HFFc6 (cell line): ENCODE data around the gene GNPTAB. TPM values are rescaled to one million over a fixed set of nuclear protein-coding genes. Genes with fewer than 3 reads are reported as not detected.

Experiments
- DNase-seq: peaks from one replicate; pipeline ENCODE4 v3.0.0-alpha.2; 2018
- H3K27ac Mint-ChIP-seq: 2 replicates; pipeline ENCODE4 v1.8.0; 2020; ENCODE audit warnings: mild to moderate bottlenecking, mixed read lengths
- H3K27me3 Mint-ChIP-seq: 2 replicates; pipeline ENCODE4 v1.8.0; 2021; ENCODE audit warnings: mild to moderate bottlenecking, moderate library complexity, mixed read lengths; ENCODE audit not compliant: insufficient read depth
- H3K36me3 Mint-ChIP-seq: 2 replicates; pipeline ENCODE4 v1.8.0; 2021; ENCODE audit warnings: low read depth, mixed read lengths
- H3K4me1 Mint-ChIP-seq: 2 replicates; pipeline ENCODE4 v1.8.0; 2020; ENCODE audit warnings: low read depth, mixed read lengths
- H3K4me3 Mint-ChIP-seq: 2 replicates; pipeline ENCODE4 v1.8.0; 2020; ENCODE audit warnings: mild to moderate bottlenecking, moderate library complexity, mixed read lengths
- H3K9me3 Mint-ChIP-seq: 2 replicates; pipeline ENCODE4 v1.8.0; 2020; ENCODE audit warnings: mild to moderate bottlenecking, mixed read lengths
- CTCF ChIP-seq: fragments of 200-600 bp; sonication (generic); IDR thresholded peaks from 2 replicates; pipeline ENCODE4 v1.5.0; 2021; ENCODE audit warnings: antibody characterized with exemption, mild to moderate bottlenecking
- total RNA-seq, 6 experiments: library from RNA; stranded (reverse); fragmentation: NEBNext Ultra II Directional; extraction: Animal tissue kit (Norgen Biotek cat#: 25700); gene quantifications; 2 replicates in 1 of 6; 3 replicates in 5 of 6; pipeline ENCODE4 v1.2.3, GENCODE V29; 2021

The GNPTAB gene
- total RNA-seq, 6 experiments from 2014 or later: 37.1 to 53.6 (median 44.9) TPM

GRCh38 chr12:101761781-101762180, 69.0 kb downstream of the GNPTAB start:
- no peak for TF ChIP-seq CTCF
- H3K4me1 Mint-ChIP-seq: no peaks in the 10 kb centered on the region
- no peak overlapping the region for H3K27ac Mint-ChIP-seq
- H3K27me3 Mint-ChIP-seq: peaks cover 2% of the 10 kb centered on the region
- no peak for DNase-seq
- H3K9me3 Mint-ChIP-seq: no peaks in the 10 kb centered on the region
- no peaks in the 10 kb centered on the region; the same call in 1 of the 2 replicates for H3K36me3 Mint-ChIP-seq
- no peak overlapping the region for H3K4me3 Mint-ChIP-seq

- no peak for DNase-seq
- TF ChIP-seq CTCF: no peak
Measured at GRCh38 chr12:101761350-101761749, 69.4 kb downstream of the GNPTAB start.

GRCh38 chr12:101759396-101760047, 71.2 kb downstream of the GNPTAB start:
- Mint-ChIP-seq H3K4me3 (no peak overlapping the region), H3K36me3 (no peaks in the 10 kb centered on the region; the same call in 1 of the 2 replicates)

More at GRCh38 chr12:101761350-101761749, 69.4 kb downstream of the GNPTAB start:
- Mint-ChIP-seq H3K36me3 (no peaks in the 10 kb centered on the region; the same call in 1 of the 2 replicates), H3K4me3 (no peak overlapping the region), H3K27me3 (peaks cover 2% of the 10 kb centered on the region), H3K27ac (no peak overlapping the region), H3K9me3 (no peaks in the 10 kb centered on the region), H3K4me1 (no peaks in the 10 kb centered on the region)

GRCh38 chr12:101750152-101750551, 80.6 kb downstream of the GNPTAB start:
- Mint-ChIP-seq H3K4me3 (no peak overlapping the region), H3K9me3 (no peaks in the 10 kb centered on the region), H3K27me3 (no peaks in the 10 kb centered on the region; the same call in 1 of the 2 replicates), H3K27ac (no peak overlapping the region), H3K36me3 (peaks cover 8% of the 10 kb centered on the region; the same call in 1 of the 2 replicates), H3K4me1 (no peaks in the 10 kb centered on the region)
- DNase-seq: no peak
- TF ChIP-seq CTCF: no peak

More at GRCh38 chr12:101759396-101760047, 71.2 kb downstream of the GNPTAB start:
- Mint-ChIP-seq H3K9me3 (no peaks in the 10 kb centered on the region), H3K27me3 (peaks cover 2% of the 10 kb centered on the region), H3K27ac (no peak overlapping the region), H3K4me1 (no peaks in the 10 kb centered on the region)
- TF ChIP-seq CTCF: peak; percentile 83
- DNase-seq: peak; percentile 21

- H3K27ac Mint-ChIP-seq: no peak overlapping the region; the same call in 1 of the 2 replicates
- H3K4me3 Mint-ChIP-seq: no peak overlapping the region
- no peaks in the 10 kb centered on the region; the same call in 1 of the 2 replicates for H3K27me3 Mint-ChIP-seq
- no peaks in the 10 kb centered on the region for H3K4me1 Mint-ChIP-seq
- DNase-seq: no peak
- H3K9me3 Mint-ChIP-seq: no peaks in the 10 kb centered on the region
- H3K36me3 Mint-ChIP-seq: peaks cover 8% of the 10 kb centered on the region; the same call in 1 of the 2 replicates
- no peak for TF ChIP-seq CTCF
Measured at GRCh38 chr12:101749657-101750056, 81.1 kb downstream of the GNPTAB start.
